Dermis blood vessel endothelial cell (primary cell): ENCODE measurements around the gene SHBG. TPM values are rescaled to one million over a fixed set of nuclear protein-coding genes. Genes with fewer than 3 reads are reported as not detected.

Experiments used
- DNase-seq: peaks from one replicate; pipeline ENCODE4 v3.0.0; 2010
- total RNA-seq: library from RNA; depleted of rRNA; stranded (reverse); fragments of >200 nt; gene quantifications from 2 replicates; pipeline ENCODE4 v1.2.3, GENCODE V29; 2014

Gene SHBG
- total RNA-seq, 1 donor from 2014 or later, result 0.51 TPM

DNA sequence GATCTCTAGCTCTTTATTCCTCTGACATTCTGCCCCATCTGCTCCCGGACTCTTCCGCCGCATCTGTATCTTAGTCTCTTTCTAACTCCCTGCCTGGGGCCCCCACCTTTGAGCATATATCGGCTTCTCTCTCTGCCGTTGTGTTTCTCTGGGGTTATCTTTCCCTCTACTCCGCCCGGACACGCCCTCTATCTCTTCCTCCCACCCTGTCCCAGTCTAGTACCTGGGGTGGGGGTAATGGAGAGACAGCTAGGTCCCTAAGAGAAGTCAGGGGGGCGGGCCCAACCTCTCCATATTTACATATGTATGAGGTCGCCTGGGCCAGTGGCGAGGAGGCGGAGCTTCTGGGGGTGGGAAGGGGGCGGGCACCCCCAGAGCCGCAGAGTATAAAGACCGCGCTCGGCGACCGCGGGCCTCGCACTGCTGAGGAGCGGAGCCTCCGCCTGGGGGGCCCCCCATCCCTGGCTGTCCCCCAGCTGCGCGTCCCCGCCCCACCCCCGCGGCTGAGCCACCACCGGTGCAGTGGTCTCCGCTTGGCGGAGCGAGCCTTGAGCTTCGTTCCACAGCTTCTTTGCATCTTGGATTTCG is 20.7 kb downstream of the SHBG start, which contains the start of gene ATP1B2:
TSS of gene ATP1B2 (plus strand) at position 418 of the 588 bp plus-strand sequence. CDS start 593 bp downstream, outside the sequence.
- peak; percentile 51 for DNase-seq

DNA sequence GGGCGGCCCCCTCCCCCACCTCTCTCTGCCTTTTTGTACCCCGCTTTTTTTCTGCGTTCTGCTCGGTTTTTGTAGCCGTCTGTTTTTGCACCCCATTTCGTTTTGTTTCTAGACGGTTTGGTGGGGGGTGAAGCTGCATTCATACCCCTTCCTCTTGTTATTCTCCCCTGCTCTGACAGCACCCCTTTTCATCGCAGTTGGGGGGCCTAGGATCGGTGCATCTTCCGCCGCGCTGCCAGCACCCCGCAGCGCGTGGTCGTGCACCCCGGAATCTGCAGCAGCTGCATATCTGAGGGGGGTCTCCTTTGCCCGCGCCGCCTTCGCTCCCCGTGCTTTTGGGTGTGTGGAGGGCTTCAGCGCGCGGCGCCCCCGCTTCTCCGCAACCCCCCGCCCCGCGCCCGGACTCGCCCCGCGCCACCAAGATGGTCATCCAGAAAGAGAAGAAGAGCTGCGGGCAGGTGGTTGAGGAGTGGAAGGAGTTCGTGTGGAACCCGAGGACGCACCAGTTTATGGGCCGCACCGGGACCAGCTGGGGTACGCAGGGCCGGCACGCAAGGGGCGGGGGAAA is 21.2 kb downstream of the SHBG start:
- no peak for DNase-seq

GRCh38 chr17:7651665-7652387 is 21.9 kb downstream of the SHBG start:
- DNase-seq, result no peak

- DNase-seq, result no peak
These were observed 22.7 kb downstream of the SHBG start for GRCh38 chr17:7652388-7653356.

DNA sequence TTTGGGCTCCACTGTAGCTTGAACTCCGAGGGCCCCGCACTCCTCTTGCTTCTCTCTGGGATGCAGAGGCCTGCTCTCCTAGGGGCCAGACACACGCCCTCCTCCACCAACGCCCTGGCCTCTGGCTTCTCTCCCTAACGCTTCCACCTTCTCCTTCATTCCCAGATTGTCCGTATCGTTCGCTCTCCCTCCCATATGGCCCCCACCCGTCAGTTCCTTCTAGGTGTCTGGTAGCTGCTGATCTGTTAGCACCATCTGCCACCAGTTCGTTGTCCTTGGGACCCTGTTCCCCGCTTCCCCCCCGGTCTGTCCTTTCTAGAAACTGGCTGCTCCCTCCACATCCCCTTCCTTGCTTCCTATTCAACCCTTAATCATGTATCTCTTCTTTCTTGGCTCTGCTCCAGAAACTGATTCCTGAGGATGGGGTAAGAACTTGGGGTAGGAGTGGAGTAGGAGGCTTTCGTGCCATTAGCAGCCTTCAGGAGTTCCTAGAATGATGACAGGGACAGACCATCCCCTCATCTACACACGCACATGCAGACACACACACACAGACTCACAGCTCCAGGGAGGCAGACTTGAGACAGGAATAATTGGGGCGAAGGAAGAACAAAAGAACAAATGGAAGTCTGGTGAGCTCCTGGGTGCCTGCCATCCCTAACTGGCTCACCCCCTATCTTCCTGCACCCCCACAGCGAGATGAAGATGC is 25.1 kb downstream of the SHBG start:
- no peak for DNase-seq

GRCh38 chr17:7655541-7655840 is 25.6 kb downstream of the SHBG start:
- DNase-seq, result no peak

DNA sequence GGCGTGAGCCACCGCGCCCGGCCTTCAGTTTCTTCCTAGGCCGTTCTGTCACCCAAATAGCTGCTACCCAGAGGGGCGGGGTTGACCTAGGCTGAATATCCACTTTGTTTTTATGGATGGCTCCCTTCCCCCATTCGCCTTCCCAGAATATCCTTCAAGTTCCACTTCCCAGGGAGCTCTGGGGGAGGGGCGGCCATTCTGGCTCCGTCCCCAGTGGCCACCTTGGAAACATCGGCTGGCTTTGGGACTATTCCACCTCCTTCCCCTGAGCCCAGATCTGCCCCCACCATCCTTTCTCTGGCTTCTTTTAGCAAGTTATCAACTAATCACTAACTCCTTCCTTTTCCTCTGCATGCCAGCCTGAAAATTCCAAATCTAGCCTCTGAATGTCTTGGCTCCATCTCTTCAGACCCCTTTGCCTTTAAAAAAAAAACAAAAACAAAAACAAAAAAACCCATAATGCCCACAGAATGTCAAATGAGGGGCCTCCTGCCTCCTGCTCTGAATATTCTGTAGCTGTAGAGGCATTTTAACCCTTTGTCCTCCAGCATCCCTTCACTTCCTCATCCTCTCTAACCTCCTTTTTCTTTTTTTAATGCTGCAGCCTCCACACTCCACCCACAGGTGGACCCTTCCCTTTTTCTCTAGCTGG is 27.1 kb downstream of the SHBG start:
- no peak for DNase-seq

DNA sequence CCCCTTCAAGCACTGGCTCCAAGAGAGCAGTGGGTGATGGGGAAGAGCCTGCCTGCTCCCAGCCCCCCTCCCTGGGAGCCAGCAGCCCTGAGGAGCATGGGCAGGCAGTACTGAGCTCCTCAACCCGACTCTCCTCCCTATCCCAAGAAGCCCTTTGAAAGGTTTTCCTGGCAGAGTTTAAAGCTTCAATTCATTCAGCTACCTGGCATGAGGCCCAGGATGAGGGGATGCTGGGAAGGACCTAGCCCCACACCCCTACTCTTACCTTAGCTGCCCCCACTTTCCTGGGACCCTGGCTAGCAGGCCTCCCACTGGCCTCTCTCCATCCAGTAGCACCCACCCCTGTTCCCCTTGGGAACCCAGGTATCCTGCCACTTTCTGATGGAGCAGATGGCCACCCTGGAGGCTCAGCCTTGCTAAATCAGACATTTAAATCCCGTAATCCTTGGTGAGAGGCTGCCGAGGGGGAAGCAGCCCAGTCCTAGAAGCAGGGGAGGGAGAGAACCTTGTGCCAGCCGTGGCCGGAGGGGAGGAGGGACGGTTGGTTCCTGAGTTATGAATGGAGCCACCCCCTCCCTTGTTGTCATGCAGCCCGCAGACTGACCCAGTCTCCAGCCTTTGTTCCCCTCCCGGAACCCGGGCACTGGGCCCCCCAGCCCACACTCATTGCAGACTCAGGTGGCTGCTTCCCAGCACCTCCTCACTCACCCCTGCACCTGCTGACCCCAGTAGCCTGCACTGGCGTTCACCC is 37.9 kb downstream of the SHBG start:
- DNase-seq, result no peak

- no peak for DNase-seq
These were observed 38.5 kb downstream of the SHBG start for GRCh38 chr17:7668482-7668881.

DNA sequence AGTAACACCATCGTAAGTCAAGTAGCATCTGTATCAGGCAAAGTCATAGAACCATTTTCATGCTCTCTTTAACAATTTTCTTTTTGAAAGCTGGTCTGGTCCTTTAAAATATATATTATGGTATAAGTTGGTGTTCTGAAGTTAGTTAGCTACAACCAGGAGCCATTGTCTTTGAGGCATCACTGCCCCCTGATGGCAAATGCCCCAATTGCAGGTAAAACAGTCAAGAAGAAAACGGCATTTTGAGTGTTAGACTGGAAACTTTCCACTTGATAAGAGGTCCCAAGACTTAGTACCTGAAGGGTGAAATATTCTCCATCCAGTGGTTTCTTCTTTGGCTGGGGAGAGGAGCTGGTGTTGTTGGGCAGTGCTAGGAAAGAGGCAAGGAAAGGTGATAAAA is 43.3 kb downstream of the SHBG start:
- peak; percentile 13 for DNase-seq

GRCh38 chr17:7674934-7675333 is 45.0 kb downstream of the SHBG start:
- DNase-seq, result no peak

- no peak for DNase-seq
These were observed 46.6 kb downstream of the SHBG start for GRCh38 chr17:7676533-7676932.

DNA sequence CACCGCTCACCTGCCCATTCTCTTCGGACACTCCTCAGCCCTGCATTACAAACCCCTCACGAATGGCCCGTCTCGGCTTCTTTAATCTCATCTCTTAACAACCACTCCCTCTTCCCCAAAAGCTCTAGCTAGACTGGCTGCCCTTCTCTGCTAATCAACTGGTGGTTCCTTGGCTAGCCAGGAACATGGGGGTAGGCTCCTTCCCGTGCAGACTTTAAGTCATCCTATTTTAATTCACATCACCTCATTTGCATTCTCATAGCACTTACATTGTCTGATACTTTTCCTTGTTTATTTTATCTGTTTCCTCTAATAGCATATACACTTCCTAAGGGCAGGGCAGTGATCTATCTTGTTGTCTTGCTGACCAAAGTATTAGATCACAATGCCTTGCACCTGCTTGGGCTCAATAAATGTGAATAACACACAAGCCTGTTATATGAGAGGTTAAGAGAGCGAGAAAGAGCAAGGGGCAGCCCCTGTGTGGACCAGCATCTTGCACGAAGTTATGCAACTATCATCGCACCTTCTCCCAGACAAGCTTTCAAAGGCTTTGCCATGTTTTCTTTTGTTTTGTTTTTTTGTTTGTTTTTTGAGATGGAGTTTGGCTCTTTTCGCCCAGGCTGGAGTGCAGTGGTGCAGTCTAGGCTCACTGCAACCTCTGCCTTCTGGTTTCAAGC is 47.6 kb downstream of the SHBG start:
- DNase-seq, result peak; percentile 18

Other genes with a start within 250 kb of the SHBG start
- 2.2 and 3.6 TPM in 2 replicates for gene TNK1, start 249.0 kb upstream of the SHBG start, total RNA-seq
- 21.3 and 34.1 TPM in 2 replicates for gene PLSCR3, start 235.6 kb upstream of the SHBG start, total RNA-seq
- 59.2 and 112 TPM in 2 replicates for gene TMEM256, start 226.0 kb upstream of the SHBG start, total RNA-seq
- 2.7 and 5.5 TPM in 2 replicates for gene NLGN2, start 222.3 kb upstream of the SHBG start, total RNA-seq
- not detected in 2 replicates for gene SPEM1, start 209.8 kb upstream of the SHBG start, total RNA-seq
- gene SPEM2, start 204.5 kb upstream of the SHBG start, total RNA-seq, result not detected in 2 replicates
- gene SPEM3, start 201.3 kb upstream of the SHBG start, total RNA-seq, result not detected in 2 replicates
- 11.3 and 12.9 TPM in 2 replicates for gene TMEM102, start 194.7 kb upstream of the SHBG start, total RNA-seq
- 0.28 and 0.51 TPM in 2 replicates for gene FGF11, start 190.6 kb upstream of the SHBG start, total RNA-seq
- 4.6 and 5.8 TPM in 2 replicates for gene CHRNB1, start 185.1 kb upstream of the SHBG start, total RNA-seq
- gene ZBTB4, start 150.5 kb upstream of the SHBG start, total RNA-seq, result 10.4 and 16.4 TPM in 2 replicates
- not detected in 2 replicates for gene SLC35G6, start 148.7 kb upstream of the SHBG start, total RNA-seq
- 81.2 and 139 TPM in 2 replicates for gene POLR2A, start 145.8 kb upstream of the SHBG start, total RNA-seq
- gene TNFSF12, start 81.1 kb upstream of the SHBG start, total RNA-seq, result 9.2 and 26.1 TPM in 2 replicates
- 0.88 and 1.2 TPM in 2 replicates for gene TNFSF13, start 71.4 kb upstream of the SHBG start, total RNA-seq
- 79.8 and 89.3 TPM in 2 replicates for gene SENP3, start 68.2 kb upstream of the SHBG start, total RNA-seq
- gene CD68, start 50.5 kb upstream of the SHBG start, total RNA-seq, result 0.17 and 2.1 TPM in 2 replicates
- 113 and 133 TPM in 2 replicates for gene MPDU1, start 46.3 kb upstream of the SHBG start, total RNA-seq
- 0.14 and 0.17 TPM in 2 replicates for gene SOX15, start 40.0 kb upstream of the SHBG start, total RNA-seq
- 38.8 and 51.1 TPM in 2 replicates for gene FXR2, start 15.2 kb upstream of the SHBG start, total RNA-seq
- gene SAT2, start 2.3 kb upstream of the SHBG start, total RNA-seq, result 20.8 and 31.5 TPM in 2 replicates
- gene ATP1B2, start 20.8 kb downstream of the SHBG start, total RNA-seq, result not detected in 2 replicates
- 36.1 and 69.7 TPM in 2 replicates for gene TP53, start 57.4 kb downstream of the SHBG start, total RNA-seq
- gene WRAP53, start 58.3 kb downstream of the SHBG start, total RNA-seq, result 7.1 and 11.2 TPM in 2 replicates
- gene EFNB3, start 75.1 kb downstream of the SHBG start, total RNA-seq, result 0.14 and 0.51 TPM in 2 replicates
- gene DNAH2, start 87.6 kb downstream of the SHBG start, total RNA-seq, result 0.42 TPM in 1 of 2 replicates, not detected in the other
- gene KDM6B, start 204.1 kb downstream of the SHBG start, total RNA-seq, result 7.6 and 10.6 TPM in 2 replicates
- gene TMEM88, start 224.9 kb downstream of the SHBG start, total RNA-seq, result 50.9 and 111 TPM in 2 replicates
- 63.2 and 129 TPM in 2 replicates for gene NAA38, start 227.4 kb downstream of the SHBG start, total RNA-seq
- 15.1 and 17.9 TPM in 2 replicates for gene CYB5D1, start 227.9 kb downstream of the SHBG start, total RNA-seq